GM12865 (cell line): Measurements from ENCODE around the gene PARN.

Source experiments
- DNase-seq: peaks from one replicate; pipeline ENCODE4 v3.0.0; 2010; ENCODE audit warnings: low read depth
- H3K4me3 ChIP-seq: 2 replicates; pipeline ENCODE4 v1.5.1; 2011; ENCODE audit warnings: mild to moderate bottlenecking, low read depth, low read length, control low read depth
- CTCF ChIP-seq: IDR thresholded peaks from 2 replicates; pipeline ENCODE4 v1.5.1; 2011; ENCODE audit warnings: low read length, control low read depth, low read depth, inconsistent platforms; ENCODE audit not compliant: insufficient read depth; ENCODE audit errors: missing control alignments

Gene PARN

GRCh38 chr16:14389359-14389758, 240.7 kb downstream of the PARN start:
- TF ChIP-seq CTCF: no peak
- no peak for DNase-seq
- no peak overlapping the region for H3K4me3 ChIP-seq

- no peak for DNase-seq
- H3K4me3 ChIP-seq: no peak overlapping the region
Measured at GRCh38 chr16:14388243-14388642, 241.8 kb downstream of the PARN start.

GRCh38 chr16:14386115-14386514, 243.9 kb downstream of the PARN start:
- no peak for DNase-seq
- no peak for TF ChIP-seq CTCF
- H3K4me3 ChIP-seq: no peak overlapping the region

More at GRCh38 chr16:14388243-14388642, 241.8 kb downstream of the PARN start:
- no peak for TF ChIP-seq CTCF
